DND-41 (cell line): ENCODE data around the gene RING1.

Source experiments
- ATAC-seq: fragments of 200-7000 bp; cut with Tn5 transposase; 3 replicates; pipeline ENCODE4 v1.9.1; 2021; ENCODE audit warnings: low read depth; ENCODE audit not compliant: insufficient read depth
- DNase-seq: peaks from one replicate; pipeline ENCODE4 v3.0.0-alpha.2; 2020
- H2AFZ ChIP-seq: 2 replicates; pipeline ENCODE4 v1.6.0; 2012; ENCODE audit warnings: low read depth, low read length
- H3K27ac ChIP-seq: 2 replicates; pipeline ENCODE4 v1.5.1; 2012; ENCODE audit warnings: low read length, inconsistent platforms
- H3K27me3 ChIP-seq: fragments of 200-600 bp; sonication (generic); 2 replicates; pipeline ENCODE4 v1.6.0; 2012; ENCODE audit warnings: low read length, mild to moderate bottlenecking, inconsistent platforms; ENCODE audit not compliant: insufficient read depth, poor library complexity
- H3K36me3 ChIP-seq: 2 replicates; pipeline ENCODE4 v1.5.1; 2012; ENCODE audit warnings: low read length, inconsistent platforms; ENCODE audit not compliant: insufficient read depth
- H3K4me1 ChIP-seq: 2 replicates; pipeline ENCODE4 v1.5.1; 2012; ENCODE audit warnings: mild to moderate bottlenecking, low read length; ENCODE audit not compliant: insufficient read depth
- H3K4me2 ChIP-seq: 2 replicates; pipeline ENCODE4 v1.6.0; 2012; ENCODE audit warnings: mild to moderate bottlenecking, moderate library complexity, low read length, inconsistent platforms; ENCODE audit not compliant: insufficient read depth
- H3K4me3 ChIP-seq, 2 experiments: fragments of 200-600 bp in 1 of 2; shearing (Covaris generic) in 1 of 2; 2 replicates each; pipeline ENCODE4 v1.5.1; 2012 to 2016; ENCODE audit warnings: inconsistent platforms in 2 of 2, low read length in 2 of 2, mild to moderate bottlenecking in 2 of 2, low read depth in 1 of 2, moderate library complexity in 1 of 2
- H3K79me2 ChIP-seq: 2 replicates; pipeline ENCODE4 v1.6.0; 2012; ENCODE audit warnings: low read length, inconsistent platforms; ENCODE audit not compliant: insufficient read depth
- H3K9ac ChIP-seq: 2 replicates; pipeline ENCODE4 v1.6.0; 2012; ENCODE audit warnings: low read depth, mild to moderate bottlenecking, inconsistent platforms, low read length, moderate library complexity
- H3K9me3 ChIP-seq: 2 replicates; pipeline ENCODE4 v1.5.1; 2012; ENCODE audit warnings: low read length, moderate library complexity, mild to moderate bottlenecking, inconsistent platforms; ENCODE audit not compliant: insufficient read depth, severe bottlenecking
- H4K20me1 ChIP-seq: 2 replicates; pipeline ENCODE4 v1.6.0; 2012; ENCODE audit warnings: low read length; ENCODE audit not compliant: insufficient read depth
- EZH2 ChIP-seq: IDR thresholded peaks from 3 replicates; pipeline ENCODE4 v1.6.1; 2012; ENCODE audit warnings: borderline replicate concordance, low read depth, mild to moderate bottlenecking, moderate library complexity, low read length, inconsistent platforms; ENCODE audit not compliant: severe bottlenecking
- TF ChIP-seq, protein P1 (sequence below): IDR thresholded peaks from 2 replicates; pipeline ENCODE4 v1.5.1; 2012; ENCODE audit warnings: borderline replicate concordance, low read length, moderate library complexity, mild to moderate bottlenecking; ENCODE audit not compliant: poor library complexity, severe bottlenecking; ENCODE audit errors: extremely low read depth

RING1 gene

DNA sequence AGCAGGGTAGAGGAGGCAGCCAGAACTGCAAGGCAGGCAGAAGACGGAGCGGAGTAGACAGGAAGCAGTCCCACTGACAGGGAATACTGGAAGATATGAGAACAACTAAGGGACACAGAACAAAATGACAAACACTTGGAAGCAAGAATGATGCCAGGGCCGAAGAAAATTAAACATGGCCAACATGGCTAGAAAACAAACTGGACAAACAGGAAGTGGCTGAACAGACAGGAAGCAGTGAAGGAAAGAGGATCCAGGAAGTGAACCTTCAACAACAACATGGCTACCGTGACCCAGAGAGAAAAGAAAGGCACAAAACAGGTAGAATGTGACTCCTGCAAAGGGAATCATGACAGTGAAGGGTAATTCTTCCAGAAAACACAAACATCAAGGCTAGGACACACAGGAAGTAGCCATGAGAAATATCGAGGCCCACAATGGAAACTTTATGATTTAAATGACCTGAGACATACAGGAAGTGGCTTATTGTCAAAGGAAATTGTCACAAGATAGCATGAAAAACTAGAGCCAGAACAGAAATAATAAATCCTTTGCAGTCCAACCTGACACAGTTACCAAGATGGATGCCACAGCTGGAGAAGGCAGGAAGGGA is 25.1 kb upstream of the RING1 start:
- Histone ChIP-seq H3K9ac (no peak overlapping the region), H4K20me1 (no peaks in the 10 kb centered on the region), H2AFZ (peak overlapping the region; percentile 91), H3K36me3 (no peaks in the 10 kb centered on the region), H3K9me3 (peaks cover 3% of the 10 kb centered on the region), H3K4me3 (peak overlapping the region in 1 of 2 experiments; percentile 22; a peak in 1 of 4 replicates), H3K4me2 (0 out of 2 replicates have a peak overlapping the region, but pooled peaks have one; percentile 0), H3K27me3 (no peaks in the 10 kb centered on the region), H3K4me1 (peaks cover 16% of the 10 kb centered on the region), H3K27ac (peak overlapping the region; percentile 69), H3K79me2 (no peaks in the 10 kb centered on the region)
- ATAC-seq: peak; percentile 40; the same call in 1 of the 3 replicates
- TF ChIP-seq, protein P1, sequence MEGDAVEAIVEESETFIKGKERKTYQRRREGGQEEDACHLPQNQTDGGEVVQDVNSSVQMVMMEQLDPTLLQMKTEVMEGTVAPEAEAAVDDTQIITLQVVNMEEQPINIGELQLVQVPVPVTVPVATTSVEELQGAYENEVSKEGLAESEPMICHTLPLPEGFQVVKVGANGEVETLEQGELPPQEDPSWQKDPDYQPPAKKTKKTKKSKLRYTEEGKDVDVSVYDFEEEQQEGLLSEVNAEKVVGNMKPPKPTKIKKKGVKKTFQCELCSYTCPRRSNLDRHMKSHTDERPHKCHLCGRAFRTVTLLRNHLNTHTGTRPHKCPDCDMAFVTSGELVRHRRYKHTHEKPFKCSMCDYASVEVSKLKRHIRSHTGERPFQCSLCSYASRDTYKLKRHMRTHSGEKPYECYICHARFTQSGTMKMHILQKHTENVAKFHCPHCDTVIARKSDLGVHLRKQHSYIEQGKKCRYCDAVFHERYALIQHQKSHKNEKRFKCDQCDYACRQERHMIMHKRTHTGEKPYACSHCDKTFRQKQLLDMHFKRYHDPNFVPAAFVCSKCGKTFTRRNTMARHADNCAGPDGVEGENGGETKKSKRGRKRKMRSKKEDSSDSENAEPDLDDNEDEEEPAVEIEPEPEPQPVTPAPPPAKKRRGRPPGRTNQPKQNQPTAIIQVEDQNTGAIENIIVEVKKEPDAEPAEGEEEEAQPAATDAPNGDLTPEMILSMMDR: no peak
- TF ChIP-seq EZH2: no peak
- no peak for DNase-seq

DNA sequence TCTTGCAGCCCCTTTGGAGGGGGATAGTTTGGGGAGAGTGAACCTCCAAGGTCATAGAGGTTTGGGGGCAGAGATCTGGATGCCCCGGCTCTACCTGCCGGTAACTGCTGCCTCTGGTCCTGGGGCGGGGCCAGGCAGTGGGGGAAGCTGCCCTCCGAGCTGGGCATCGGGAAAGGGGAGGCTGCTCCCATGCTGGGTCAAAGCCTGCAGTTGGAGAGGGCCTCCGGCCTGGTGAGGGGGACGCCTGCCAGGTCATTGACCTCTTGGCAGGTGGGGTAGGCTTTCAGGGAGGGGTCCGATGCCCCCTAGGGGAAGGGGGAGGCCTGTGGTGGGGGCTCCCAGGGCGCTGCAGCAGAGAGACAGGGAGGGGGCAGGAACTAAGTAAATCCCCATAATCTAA is 23.1 kb upstream of the RING1 start:
- Histone ChIP-seq H3K79me2 (no peaks in the 10 kb centered on the region), H3K9ac (no peak overlapping the region), H2AFZ (no peak overlapping the region), H3K36me3 (no peaks in the 10 kb centered on the region), H3K27ac (no peak overlapping the region), H3K27me3 (no peaks in the 10 kb centered on the region), H3K9me3 (peaks cover 3% of the 10 kb centered on the region), H3K4me1 (peaks cover 16% of the 10 kb centered on the region), H3K4me2 (no peak overlapping the region), H4K20me1 (no peaks in the 10 kb centered on the region), H3K4me3 (no peak overlapping the region)
- TF ChIP-seq EZH2: no peak
- TF ChIP-seq, protein P1: no peak
- ATAC-seq: no peak
- no peak for DNase-seq

DNA sequence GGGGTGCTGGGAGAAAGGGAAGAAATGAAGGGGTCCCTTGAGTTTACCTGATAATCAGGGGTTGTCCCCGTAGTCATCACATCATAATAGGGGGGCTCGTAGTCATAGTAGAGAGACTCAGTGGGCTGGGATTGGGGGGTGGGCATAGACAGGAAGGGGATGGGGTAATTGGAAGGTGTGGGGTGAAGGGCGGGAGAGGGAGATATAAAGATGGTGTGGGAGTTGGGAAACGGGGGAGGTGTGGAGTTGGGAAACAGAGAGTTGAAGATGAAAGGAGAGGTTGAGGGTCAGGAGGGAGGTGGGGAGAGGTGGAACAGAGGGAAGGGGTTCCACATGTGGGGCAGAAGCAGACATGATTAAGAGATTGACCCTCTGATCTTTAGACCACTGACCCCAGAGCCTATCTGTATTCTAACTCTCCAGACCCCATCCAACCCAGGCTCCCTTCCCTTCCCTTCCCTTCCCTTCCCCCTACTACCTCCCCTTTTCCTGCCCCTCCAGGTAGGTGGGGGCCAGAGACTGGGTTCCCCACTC is 22.6 kb upstream of the RING1 start:
- Histone ChIP-seq H3K4me3 (no peak overlapping the region), H3K4me2 (no peak overlapping the region), H3K27me3 (no peaks in the 10 kb centered on the region), H3K4me1 (peaks cover 16% of the 10 kb centered on the region), H3K27ac (no peak overlapping the region), H4K20me1 (no peaks in the 10 kb centered on the region), H3K9me3 (peaks cover 3% of the 10 kb centered on the region), H3K9ac (no peak overlapping the region), H3K79me2 (no peaks in the 10 kb centered on the region), H3K36me3 (no peaks in the 10 kb centered on the region), H2AFZ (no peak overlapping the region)
- no peak for DNase-seq
- no peak for ATAC-seq
- TF ChIP-seq, protein P1: no peak
- TF ChIP-seq EZH2: no peak
